ENCODE measurements around the gene ACKR4. TPM values are rescaled to one million over a fixed set of nuclear protein-coding genes. Genes with fewer than 3 reads are reported as not detected.

Gene ACKR4
- total and polyA plus RNA-seq, 2 donors (not counting 1 experiment from before 2014, with no cell fraction given) = 0.15 to 0.21 TPM

DNA sequence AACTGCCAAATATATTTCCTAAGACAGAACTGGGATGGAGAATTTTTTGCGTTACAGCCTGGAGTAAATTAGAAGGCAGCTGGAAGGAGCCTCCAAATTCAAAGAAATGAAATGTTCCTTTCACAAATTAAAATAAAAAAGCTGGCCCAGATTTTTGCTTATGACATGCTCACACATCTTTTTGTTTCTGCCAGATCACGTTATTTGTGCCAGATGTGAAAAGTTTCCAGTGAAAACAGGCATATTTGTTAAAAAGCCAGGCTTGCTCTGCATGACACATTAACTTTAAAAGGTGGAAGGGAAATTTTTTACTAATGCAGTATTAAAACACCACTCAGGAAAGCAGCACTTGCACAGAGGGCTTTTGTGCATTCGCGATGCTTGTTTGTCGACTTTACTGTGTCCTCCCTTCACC is 23.3 kb upstream of the ACKR4 start:
- H3K27me3 Mint-ChIP-seq = no peaks in the 10 kb centered on the region
- no peak overlapping the region for H3K4me3 ChIP-seq (ENCODE audit: control extremely low read depth in 1 of 5, extremely low read depth in 1 of 5, insufficient read depth in 1 of 5, low read depth in 2 of 5, low read length in 4 of 5)
- DNase-seq (no peak), ATAC-seq (ENCODE audit: low read depth) (no peak)
- H3K27ac Mint-ChIP-seq = no peak overlapping the region
- no peaks in the 10 kb centered on the region for H3K27me3 ChIP-seq (replicated peaks in 1 of 4; ENCODE audit: control extremely low read depth in 1 of 4, control insufficient read depth in 3 of 4, insufficient read depth in 4 of 4, low read length in 3 of 4)
- H3K36me3 ChIP-seq (replicated peaks in 1 of 2; ENCODE audit: control extremely low read depth in 1 of 2, control insufficient read depth in 1 of 2, extremely low read depth in 1 of 2, insufficient read depth in 2 of 2, low read length in 1 of 2) = peaks cover 4 to 27% of the 10 kb centered on the region in 2 experiments
- H3K4me1 Mint-ChIP-seq = no peaks in the 10 kb centered on the region
- H3K9ac ChIP-seq (ENCODE audit: low read length) = no peak overlapping the region
- no peak overlapping the region for H3K27ac ChIP-seq (ENCODE audit: low read length in 2 of 2)
- H2AFZ ChIP-seq (ENCODE audit: insufficient read depth, low read depth, low read length, poor library complexity, severe bottlenecking) = no peak overlapping the region
- H3K9me3 Mint-ChIP-seq (ENCODE audit: insufficient read depth) = no peaks in the 10 kb centered on the region
- TF ChIP-seq CTCF (IDR thresholded peaks at IDR 0.05) = no peak
- TF ChIP-seq EZH2 (IDR thresholded peaks at IDR 0.05; ENCODE audit: borderline replicate concordance, insufficient read depth, low read depth, low read length, poor library complexity, severe bottlenecking) = no peak
- no peaks in the 10 kb centered on the region for H4K20me1 ChIP-seq (ENCODE audit: control insufficient read depth, insufficient read depth, low read length, poor library complexity, severe bottlenecking)
- H3K9me3 ChIP-seq (ENCODE audit: control extremely low read depth in 1 of 3, control insufficient read depth in 2 of 3, insufficient read depth in 1 of 3, low read length in 2 of 3) = no peaks in the 10 kb centered on the region
- 83% methylated on average over 1 of the region's 5 CpGs for WGBS (ENCODE audit: insufficient coverage)
- no peak overlapping the region for H3K4me3 Mint-ChIP-seq
- no peaks in the 10 kb centered on the region for H3K79me2 ChIP-seq (ENCODE audit: control insufficient read depth, insufficient read depth, low read length)
- no peaks in the 10 kb centered on the region for H3K4me1 ChIP-seq (ENCODE audit: control insufficient read depth in 2 of 2, insufficient read depth in 2 of 2, low read length in 2 of 2)
- ChIA-PET CTCF (no interaction called here), POLR2A (no interaction called here)
- H3K4me2 ChIP-seq (replicated peaks; ENCODE audit: low read depth, low read length, poor library complexity, severe bottlenecking) = no peak overlapping the region
- intact Hi-C loops (cut with micrococcal nuclease) = no loop called here

DNA sequence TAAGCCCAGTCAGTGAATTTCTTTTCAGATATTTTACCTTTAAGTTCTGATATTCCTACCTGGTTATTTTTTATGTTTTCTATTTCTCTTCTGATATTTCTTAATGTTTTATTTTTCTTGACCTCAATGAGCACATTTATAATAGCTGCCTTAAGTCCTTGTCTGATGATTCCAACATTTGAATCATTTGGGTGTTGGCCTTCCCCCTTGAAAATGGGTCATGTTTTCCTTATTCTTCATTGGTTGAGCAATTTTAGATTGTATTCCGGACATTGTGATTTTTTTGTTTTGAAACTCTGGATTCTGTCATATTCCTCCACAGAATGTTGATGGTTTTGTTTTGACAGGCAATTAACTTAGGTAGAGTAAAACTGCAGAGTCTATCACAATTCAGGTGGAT is 9.7 kb upstream of the ACKR4 start:
- H3K27ac ChIP-seq (ENCODE audit: low read length in 2 of 2) = no peak overlapping the region
- Mint-ChIP-seq H3K9me3 (ENCODE audit: insufficient read depth) (peaks cover 3% of the 10 kb centered on the region), H3K4me3 (no peak overlapping the region), H3K4me1 (no peaks in the 10 kb centered on the region), H3K27me3 (no peaks in the 10 kb centered on the region), H3K27ac (no peak overlapping the region)
- no peak for DNase-seq
- no peak overlapping the region for H2AFZ ChIP-seq (ENCODE audit: insufficient read depth, low read depth, low read length, poor library complexity, severe bottlenecking)
- TF ChIP-seq EZH2 (IDR thresholded peaks at IDR 0.05; ENCODE audit: borderline replicate concordance, insufficient read depth, low read depth, low read length, poor library complexity, severe bottlenecking) = no peak
- TF ChIP-seq CTCF (IDR thresholded peaks at IDR 0.05) = no peak
- WGBS (ENCODE audit: insufficient coverage) = no CpG with 5 or more reads among the region's 1 CpG
- no peaks in the 10 kb centered on the region for H3K4me1 ChIP-seq (ENCODE audit: control insufficient read depth in 2 of 2, insufficient read depth in 2 of 2, low read length in 2 of 2)
- no peaks in the 10 kb centered on the region for H3K79me2 ChIP-seq (ENCODE audit: control insufficient read depth, insufficient read depth, low read length)
- H4K20me1 ChIP-seq (ENCODE audit: control insufficient read depth, insufficient read depth, low read length, poor library complexity, severe bottlenecking) = no peaks in the 10 kb centered on the region
- ChIA-PET POLR2A (no interaction called here), CTCF (no interaction called here)
- H3K27me3 ChIP-seq (replicated peaks in 1 of 4; ENCODE audit: control extremely low read depth in 1 of 4, control insufficient read depth in 3 of 4, insufficient read depth in 4 of 4, low read length in 3 of 4) = no peaks in the 10 kb centered on the region
- no peaks in the 10 kb centered on the region for H3K9me3 ChIP-seq (ENCODE audit: control extremely low read depth in 1 of 3, control insufficient read depth in 2 of 3, insufficient read depth in 1 of 3, low read length in 2 of 3)
- H3K9ac ChIP-seq (ENCODE audit: low read length) = no peak overlapping the region
- intact Hi-C loops (cut with micrococcal nuclease) = no loop called here
- H3K4me2 ChIP-seq (replicated peaks; ENCODE audit: low read depth, low read length, poor library complexity, severe bottlenecking) = no peak overlapping the region
- no peak overlapping the region for H3K4me3 ChIP-seq (ENCODE audit: control extremely low read depth in 1 of 5, extremely low read depth in 1 of 5, insufficient read depth in 1 of 5, low read depth in 2 of 5, low read length in 4 of 5)
- no peak for ATAC-seq (ENCODE audit: low read depth)
- peaks cover 0 to 2% of the 10 kb centered on the region in 2 experiments for H3K36me3 ChIP-seq (replicated peaks in 1 of 2; ENCODE audit: control extremely low read depth in 1 of 2, control insufficient read depth in 1 of 2, extremely low read depth in 1 of 2, insufficient read depth in 2 of 2, low read length in 1 of 2)

Measured in B cell (primary cell).